Spleen (tissue), 11 donors: ENCODE data around the gene ZNF774. TPM values are rescaled to one million over a fixed set of nuclear protein-coding genes. Genes with fewer than 3 reads are reported as not detected.

Source experiments
- DNase-seq: peaks from one replicate; pipeline ENCODE4 v3.0.0-alpha.2; 2020
- H3K27ac ChIP-seq, 8 donors: fragments of 200-600 bp; sonication (generic) in 7 of 8; 1 replicate in 4 of 8; 2 replicates in 4 of 8; pipeline versions ENCODE4 v1.5.0 to v1.8.0; 2016 to 2021; ENCODE audit warnings: inconsistent platforms in 4 of 8, mild to moderate bottlenecking in 4 of 8, moderate library complexity in 1 of 8
- H3K27me3 ChIP-seq, 7 donors: fragments of 200-600 bp; sonication (generic) in 6 of 7; replicated peaks in 1 of 7; 1 replicate in 4 of 7; 2 replicates in 3 of 7; pipeline versions ENCODE4 v1.5.0 to v1.8.0; 2016 to 2021; ENCODE audit warnings: inconsistent platforms in 3 of 7, mild to moderate bottlenecking in 1 of 7
- H3K36me3 ChIP-seq, 6 donors: fragments of 200-600 bp; sonication (generic) in 5 of 6; 1 replicate in 4 of 6; 2 replicates in 2 of 6; pipeline versions ENCODE4 v1.5.0 to v1.8.0; 2016 to 2021; ENCODE audit warnings: inconsistent platforms in 2 of 6
- H3K4me1 ChIP-seq, 6 donors: fragments of 200-600 bp; sonication (generic) in 5 of 6; 1 replicate in 3 of 6; 2 replicates in 3 of 6; pipeline versions ENCODE4 v1.5.0 to v1.8.0; 2016 to 2021; ENCODE audit warnings: inconsistent platforms in 3 of 6
- H3K4me3 ChIP-seq, 8 donors: fragments of 200-600 bp; sonication (generic) in 7 of 8; 1 replicate in 4 of 8; 2 replicates in 4 of 8; pipeline versions ENCODE4 v1.5.0 to v1.8.0; 2016 to 2021; ENCODE audit warnings: inconsistent platforms in 4 of 8, mild to moderate bottlenecking in 4 of 8, moderate library complexity in 2 of 8
- H3K9me3 ChIP-seq, 8 donors: fragments of 200-600 bp; sonication (generic) in 7 of 8; 1 replicate in 4 of 8; 2 replicates in 4 of 8; pipeline versions ENCODE4 v1.5.0 to v1.8.0; 2016 to 2021; ENCODE audit warnings: inconsistent platforms in 4 of 8
- POLR2A ChIP-seq, 3 donors: fragments of 450-650 bp; IDR thresholded peaks; one replicate each; pipeline ENCODE4 v1.5.1; 2017; ENCODE audit warnings: antibody characterized with exemption in 3 of 3, mild to moderate bottlenecking in 1 of 3
- POLR2AphosphoS5 ChIP-seq, 3 donors: sonication (generic); formaldehyde crosslinking; IDR thresholded peaks; one replicate each; pipeline ENCODE4 v1.5.1; 2017; ENCODE audit warnings: antibody characterized with exemption in 3 of 3
- WGBS, 5 donors: extraction: QIAGEN DNeasy Blood & Tissue Kit in 3 of 5; methylation state at CpG; one replicate each; pipeline versions ENCODE4 v1.1.5 to v1.1.7; 2013 to 2018; 5-methylcytosine and 5-hydroxymethylcytosine counted together
- intact Hi-C: fragments of 100-400 bp; cut with DNase I; formaldehyde crosslinking; loops from one replicate; pipeline ENCODE4 v1.15.0; 2023; ENCODE audit warnings: low total_unique reads
- polyA plus RNA-seq, 3 donors: library from polyadenylated mRNA; stranded (reverse); fragments of 200-250 nt; gene quantifications; one replicate each; pipeline ENCODE4 v1.2.1, GENCODE V29; 2013
- total RNA-seq, 7 donors: library from RNA; depleted of rRNA in 3 of 7; stranded (reverse); fragments of >200 nt in 3 of 7; fragmentation: NEBNext Ultra II Directional in 4 of 7; extraction: Animal tissue kit (Norgen Biotek cat#: 25700) in 4 of 7; gene quantifications; one replicate each; pipeline versions ENCODE4 v1.1.0 to v1.2.1, GENCODE V29; 2016 to 2021
- TF ChIP-seq, protein P1 (sequence below), 11 experiments: fragments of 200-600 bp in 7 of 11; fragments of 450-650 bp in 4 of 11; sonication (generic) in 4 of 11; IDR thresholded peaks in 8 of 11; conservative IDR thresholded peaks in 3 of 11; 1 replicate in 7 of 11; 2 replicates in 4 of 11; pipeline versions ENCODE4 v1.4.0 to v1.8.0; 2016 to 2021; ENCODE audit warnings: antibody characterized with exemption in 11 of 11, inconsistent platforms in 4 of 11, mild to moderate bottlenecking in 1 of 11
- donor health status: healthy with polysubstance abuse.
- donor health status: DM: no; HTN: no; CAD: no; lungs with moderate emphysema.
- donor health status: DM: no; HTN: no; CAD: no.
- donor health status: Bipolar disorder and iron deficiency.
- donor health status: healthy.
- donor health status: DM: no; HTN: no; CAD: no.
- donor health status: DM: yes; HTN: yes; CAD: no.

The ZNF774 gene
- total and polyA plus RNA-seq, 10 donors = 0.17 to 4.2 (median 1.6) TPM

DNA sequence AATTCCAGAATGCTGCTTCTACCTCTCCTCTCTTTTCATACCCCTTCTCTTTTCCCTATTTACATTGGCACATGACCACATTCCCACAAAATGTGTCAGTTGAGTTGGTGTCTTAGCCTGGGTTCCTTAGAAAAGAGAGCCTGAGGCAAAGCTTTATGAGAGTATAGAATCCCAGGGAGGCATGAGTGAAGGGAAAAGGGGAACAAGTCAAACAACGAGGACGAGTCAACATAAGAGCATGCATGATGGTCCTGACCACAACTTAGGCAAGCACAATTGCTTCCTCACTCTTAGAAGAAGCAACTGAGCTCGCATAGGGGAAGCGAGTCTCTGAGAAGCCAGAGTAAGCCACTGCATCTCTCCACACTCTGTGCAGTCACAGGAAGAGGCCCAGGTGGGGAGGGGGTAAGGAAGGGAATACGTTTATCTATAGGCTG lies 15.4 kb upstream of the ZNF774 start:
- Histone ChIP-seq H3K27ac (peak overlapping the region in 6 of 8 donors; percentile 15 to 70 (median 42)), H3K36me3 (no peaks in the 10 kb centered on the region), H3K4me3 (peak overlapping the region in 1 of 8 donors; percentile 8), H3K9me3 (no peaks in the 10 kb centered on the region), H3K4me1 (peaks cover 0 to 17% (median 11%) of the 10 kb centered on the region in 6 donors), H3K27me3 (no peaks in the 10 kb centered on the region)
- intact Hi-C loops = no loop called here
- DNase-seq = peak; percentile 77
- TF ChIP-seq, protein P1, sequence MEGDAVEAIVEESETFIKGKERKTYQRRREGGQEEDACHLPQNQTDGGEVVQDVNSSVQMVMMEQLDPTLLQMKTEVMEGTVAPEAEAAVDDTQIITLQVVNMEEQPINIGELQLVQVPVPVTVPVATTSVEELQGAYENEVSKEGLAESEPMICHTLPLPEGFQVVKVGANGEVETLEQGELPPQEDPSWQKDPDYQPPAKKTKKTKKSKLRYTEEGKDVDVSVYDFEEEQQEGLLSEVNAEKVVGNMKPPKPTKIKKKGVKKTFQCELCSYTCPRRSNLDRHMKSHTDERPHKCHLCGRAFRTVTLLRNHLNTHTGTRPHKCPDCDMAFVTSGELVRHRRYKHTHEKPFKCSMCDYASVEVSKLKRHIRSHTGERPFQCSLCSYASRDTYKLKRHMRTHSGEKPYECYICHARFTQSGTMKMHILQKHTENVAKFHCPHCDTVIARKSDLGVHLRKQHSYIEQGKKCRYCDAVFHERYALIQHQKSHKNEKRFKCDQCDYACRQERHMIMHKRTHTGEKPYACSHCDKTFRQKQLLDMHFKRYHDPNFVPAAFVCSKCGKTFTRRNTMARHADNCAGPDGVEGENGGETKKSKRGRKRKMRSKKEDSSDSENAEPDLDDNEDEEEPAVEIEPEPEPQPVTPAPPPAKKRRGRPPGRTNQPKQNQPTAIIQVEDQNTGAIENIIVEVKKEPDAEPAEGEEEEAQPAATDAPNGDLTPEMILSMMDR (IDR thresholded peaks at IDR 0.05 in 8 of 11, conservative IDR thresholded peaks at IDR 0.05 in 3 of 11) = no peak
- peak in 1 of 3 donors; percentile 42 for TF ChIP-seq POLR2AphosphoS5 (IDR thresholded peaks at IDR 0.05)
- WGBS, 5 donors = 26 to 45% (median 28%) methylated on average over 5 of the region's 5 CpGs

DNA sequence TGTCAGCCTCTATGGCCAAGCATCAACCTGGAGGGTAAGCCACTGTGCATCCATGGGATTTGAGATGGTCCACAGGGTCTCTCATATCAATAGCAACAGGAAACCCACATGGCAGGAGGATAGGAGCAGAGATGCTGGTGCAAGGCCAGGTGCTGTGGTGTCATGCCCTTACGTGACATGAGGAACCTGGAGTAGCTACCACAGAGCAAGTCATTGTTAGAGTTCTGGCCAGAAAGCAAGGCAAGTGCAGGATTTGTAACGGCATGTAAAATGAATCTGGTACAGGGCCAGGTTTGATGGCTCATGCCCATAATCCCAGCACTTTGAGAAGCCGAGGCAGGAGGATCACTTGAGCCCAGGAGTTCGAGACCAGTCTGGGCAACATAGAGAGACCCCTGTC lies 14.8 kb upstream of the ZNF774 start:
- WGBS, 5 donors = 65 to 80% (median 74%) methylated on average over 4 of the region's 4 CpGs
- H3K27ac ChIP-seq = peak overlapping the region in 6 of 8 donors; percentile 15 to 70 (median 42)
- H3K4me3 ChIP-seq = peak overlapping the region in 1 of 8 donors; percentile 8
- no peaks in the 10 kb centered on the region for H3K36me3 ChIP-seq
- TF ChIP-seq, protein P1 (IDR thresholded peaks at IDR 0.05 in 8 of 11, conservative IDR thresholded peaks at IDR 0.05 in 3 of 11) = no peak
- TF ChIP-seq POLR2AphosphoS5 (IDR thresholded peaks at IDR 0.05) (no peak), POLR2A (IDR thresholded peaks at IDR 0.05) (no peak)
- no peaks in the 10 kb centered on the region for H3K27me3 ChIP-seq
- intact Hi-C loops = no loop called here
- no peaks in the 10 kb centered on the region for H3K9me3 ChIP-seq
- peaks cover 2 to 22% (median 17%) of the 10 kb centered on the region in 6 donors for H3K4me1 ChIP-seq
- DNase-seq = no peak

DNA sequence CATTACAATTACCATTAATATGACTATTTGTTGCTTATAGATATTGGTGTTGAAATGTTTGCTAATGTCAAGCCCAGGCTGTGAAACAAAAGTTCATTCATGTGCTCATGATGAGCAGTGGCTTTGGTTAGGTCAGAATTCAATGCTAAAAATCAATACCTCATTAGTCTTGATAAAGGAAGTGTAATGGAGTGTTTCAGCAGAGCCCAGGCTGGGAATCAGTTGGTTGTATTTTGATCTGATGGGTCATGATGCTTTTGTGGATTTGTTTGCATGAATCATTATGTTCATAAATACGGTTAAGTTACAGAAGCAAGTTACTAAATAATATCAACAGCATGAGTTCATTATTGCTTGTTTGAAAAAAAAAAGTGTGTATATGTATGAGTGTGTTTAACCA lies 13.6 kb upstream of the ZNF774 start:
- Histone ChIP-seq H3K4me1 (peaks cover 14 to 34% (median 29%) of the 10 kb centered on the region in 6 donors), H3K27ac (no peak overlapping the region), H3K9me3 (no peaks in the 10 kb centered on the region), H3K4me3 (no peak overlapping the region), H3K36me3 (no peaks in the 10 kb centered on the region), H3K27me3 (no peaks in the 10 kb centered on the region)
- TF ChIP-seq, protein P1 (IDR thresholded peaks at IDR 0.05 in 8 of 11, conservative IDR thresholded peaks at IDR 0.05 in 3 of 11) = no peak
- TF ChIP-seq POLR2AphosphoS5 (IDR thresholded peaks at IDR 0.05) = no peak
- TF ChIP-seq POLR2A (IDR thresholded peaks at IDR 0.05) = no peak
- no peak for DNase-seq
- 91 to 98% (median 94%) methylated on average over 1 of the region's 1 CpG for WGBS, 5 donors
- intact Hi-C loops = no loop called here

DNA sequence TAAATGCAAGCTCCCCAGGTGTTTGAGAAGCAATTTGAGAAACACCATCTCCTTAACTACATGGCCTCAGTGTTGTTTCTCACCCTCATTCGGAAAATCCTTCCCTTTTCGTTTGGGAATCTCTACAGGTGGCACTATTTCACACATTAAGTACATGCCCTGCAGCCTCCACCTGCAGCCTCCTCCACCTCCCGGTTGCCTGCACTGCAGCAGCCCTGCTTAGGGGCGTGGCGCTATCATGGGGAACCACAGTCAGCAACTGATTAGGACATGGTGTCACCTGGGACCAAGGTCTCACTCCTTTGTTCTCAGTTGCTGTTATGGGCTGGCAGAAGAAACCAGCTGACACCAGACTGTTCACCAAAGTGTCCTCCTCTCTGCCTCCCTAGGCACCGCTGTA lies 11.7 kb upstream of the ZNF774 start:
- WGBS, 5 donors = 77 to 85% (median 83%) methylated on average over 6 of the region's 6 CpGs
- Histone ChIP-seq H3K27me3 (no peaks in the 10 kb centered on the region), H3K4me1 (peaks cover 16 to 50% (median 42%) of the 10 kb centered on the region in 6 donors), H3K27ac (no peak overlapping the region), H3K9me3 (no peaks in the 10 kb centered on the region), H3K36me3 (no peaks in the 10 kb centered on the region), H3K4me3 (no peak overlapping the region)
- no peak for DNase-seq
- TF ChIP-seq POLR2A (IDR thresholded peaks at IDR 0.05) (no peak), POLR2AphosphoS5 (IDR thresholded peaks at IDR 0.05) (no peak)
- TF ChIP-seq, protein P1 (IDR thresholded peaks at IDR 0.05 in 8 of 11, conservative IDR thresholded peaks at IDR 0.05 in 3 of 11) = no peak
- intact Hi-C loops = no loop called here
